ENCODE data around the gene CAMK2D.

CAMK2D gene

GRCh38 chr4:113502476-113502875 is 259.1 kb downstream of the CAMK2D start:
- no peaks in the 10 kb centered on the region for H3K4me1 Mint-ChIP-seq (ENCODE audit: low read depth in 2 of 2)
- ATAC-seq (replicated peaks) = no peak
- no peaks in the 10 kb centered on the region for H3K27me3 Mint-ChIP-seq
- H3K9me3 Mint-ChIP-seq = no peaks in the 10 kb centered on the region
- no peak for DNase-seq
- no peak overlapping the region for H3K4me3 Mint-ChIP-seq
- no peak overlapping the region for H3K27ac Mint-ChIP-seq
- H3K36me3 Mint-ChIP-seq (ENCODE audit: insufficient read depth) = peaks cover 14% of the 10 kb centered on the region

DNA sequence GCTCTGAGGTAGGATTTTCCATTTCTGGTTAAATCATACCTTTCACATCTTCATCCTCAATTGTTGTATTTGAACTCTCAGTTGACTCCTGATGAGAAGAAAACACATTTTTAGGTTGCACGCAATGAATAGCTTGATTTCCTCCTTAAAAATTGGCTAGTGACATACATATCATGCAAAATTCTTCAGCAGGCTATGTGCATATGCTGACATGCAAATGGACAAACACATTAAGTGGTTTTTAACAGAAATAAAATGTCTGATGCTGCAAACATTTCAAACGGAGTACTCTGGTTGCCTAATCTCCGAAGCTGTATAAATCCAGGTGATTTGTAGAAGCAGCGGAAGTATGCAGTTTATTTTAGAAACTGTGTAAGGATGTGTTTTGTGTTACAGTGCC is 261.1 kb downstream of the CAMK2D start:
- H3K36me3 Mint-ChIP-seq (ENCODE audit: insufficient read depth) = peaks cover 12% of the 10 kb centered on the region
- H3K9me3 Mint-ChIP-seq = no peaks in the 10 kb centered on the region
- H3K27ac Mint-ChIP-seq = no peak overlapping the region
- DNase-seq (no peak), ATAC-seq (replicated peaks) (no peak)
- H3K4me1 Mint-ChIP-seq (ENCODE audit: low read depth in 2 of 2) = no peaks in the 10 kb centered on the region
- H3K27me3 Mint-ChIP-seq = no peaks in the 10 kb centered on the region
- H3K4me3 Mint-ChIP-seq = no peak overlapping the region

DNA sequence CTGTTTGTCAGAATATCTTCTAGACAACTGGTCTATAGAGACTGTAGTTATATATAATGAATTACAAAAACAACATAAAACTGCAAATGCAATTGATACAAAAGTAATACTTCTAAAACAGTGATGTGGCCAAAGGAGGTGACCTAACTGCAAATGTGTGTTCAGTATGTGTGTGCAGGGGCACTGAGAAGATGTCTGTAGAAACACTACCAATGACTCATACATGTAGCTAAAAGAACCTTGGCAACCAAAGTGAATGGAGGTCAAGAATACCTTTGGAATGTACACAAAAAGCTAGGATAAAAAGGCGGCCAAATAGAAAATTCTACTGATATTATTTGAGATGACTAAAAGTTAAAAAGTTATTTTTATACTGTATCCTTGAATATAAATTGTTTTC is 261.8 kb downstream of the CAMK2D start:
- Mint-ChIP-seq H3K4me1 (ENCODE audit: low read depth in 2 of 2) (no peaks in the 10 kb centered on the region), H3K4me3 (no peak overlapping the region), H3K36me3 (ENCODE audit: insufficient read depth) (peaks cover 12% of the 10 kb centered on the region), H3K27me3 (no peaks in the 10 kb centered on the region), H3K9me3 (no peaks in the 10 kb centered on the region), H3K27ac (no peak overlapping the region)
- no peak for DNase-seq
- ATAC-seq (replicated peaks) = no peak

GRCh38 chr4:113499166-113499565 is 262.4 kb downstream of the CAMK2D start:
- Mint-ChIP-seq H3K4me1 (ENCODE audit: low read depth in 2 of 2) (no peaks in the 10 kb centered on the region), H3K9me3 (no peaks in the 10 kb centered on the region), H3K27me3 (no peaks in the 10 kb centered on the region), H3K4me3 (no peak overlapping the region), H3K36me3 (ENCODE audit: insufficient read depth) (peaks cover 12% of the 10 kb centered on the region), H3K27ac (no peak overlapping the region)
- ATAC-seq (replicated peaks) = no peak
- DNase-seq = no peak

DNA sequence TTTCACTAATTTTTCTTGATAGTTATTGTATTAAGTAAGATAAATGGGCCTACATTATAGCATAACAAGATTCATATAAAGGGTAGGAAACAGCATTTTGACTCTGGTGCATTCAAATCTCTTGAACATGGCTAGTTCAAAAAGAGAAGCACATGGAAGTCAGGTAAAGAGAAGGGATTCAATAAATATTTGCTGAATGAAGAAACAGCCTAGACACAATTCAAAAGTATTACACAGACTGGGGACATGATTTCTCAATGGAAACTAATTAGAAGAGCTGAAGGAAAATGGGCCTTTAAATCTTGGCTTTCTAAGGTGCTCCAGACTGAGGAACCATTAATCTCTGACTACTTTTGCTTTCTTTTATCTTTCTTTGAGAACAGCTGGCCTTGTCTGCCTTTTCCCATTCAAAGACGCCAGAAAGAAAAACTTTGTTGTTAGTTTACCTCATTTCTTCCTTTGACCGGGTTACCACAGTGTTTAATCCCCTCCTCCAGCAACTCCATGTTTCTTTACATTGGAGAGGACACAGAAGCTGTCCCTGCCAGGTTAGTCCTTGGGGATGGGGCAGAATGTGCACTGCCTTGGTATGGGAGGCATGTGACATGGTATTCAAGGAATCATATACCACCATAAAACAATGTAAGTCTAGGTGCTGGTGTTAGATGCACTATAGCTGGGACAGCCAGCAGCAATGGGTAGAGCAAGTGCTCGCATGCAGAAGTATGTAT is 264.2 kb downstream of the CAMK2D start:
- Mint-ChIP-seq H3K36me3 (ENCODE audit: insufficient read depth) (peaks cover 12% of the 10 kb centered on the region), H3K27me3 (no peaks in the 10 kb centered on the region), H3K9me3 (no peaks in the 10 kb centered on the region), H3K27ac (no peak overlapping the region), H3K4me3 (no peak overlapping the region), H3K4me1 (ENCODE audit: low read depth in 2 of 2) (no peaks in the 10 kb centered on the region)
- ATAC-seq (replicated peaks) = no peak
- DNase-seq = no peak

GRCh38 chr4:113496698-113497097 is 264.8 kb downstream of the CAMK2D start:
- no peaks in the 10 kb centered on the region for H3K9me3 Mint-ChIP-seq
- no peaks in the 10 kb centered on the region for H3K27me3 Mint-ChIP-seq
- DNase-seq (no peak), ATAC-seq (replicated peaks) (no peak)
- peaks cover 12% of the 10 kb centered on the region for H3K36me3 Mint-ChIP-seq (ENCODE audit: insufficient read depth)
- H3K27ac Mint-ChIP-seq = no peak overlapping the region
- no peaks in the 10 kb centered on the region for H3K4me1 Mint-ChIP-seq (ENCODE audit: low read depth in 2 of 2)
- H3K4me3 Mint-ChIP-seq = no peak overlapping the region

DNA sequence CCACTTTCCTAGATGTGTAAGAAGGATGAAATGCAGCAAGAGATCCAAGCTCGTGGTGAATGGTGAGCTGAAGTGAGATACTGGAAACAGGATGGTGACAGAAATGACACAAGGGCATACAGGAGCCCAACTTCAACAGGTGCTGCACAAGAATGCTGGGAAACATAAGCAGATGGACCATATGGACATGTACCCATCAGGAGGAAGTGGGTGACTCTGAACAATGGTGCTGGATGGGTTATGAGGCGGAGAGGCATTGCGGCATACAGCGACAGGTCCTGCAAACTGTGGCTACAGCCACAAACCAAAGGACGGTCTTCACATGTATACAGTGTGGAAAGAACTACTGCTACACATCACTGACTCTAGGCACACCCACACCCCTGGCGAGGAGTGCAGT is 265.7 kb downstream of the CAMK2D start:
- Mint-ChIP-seq H3K9me3 (no peaks in the 10 kb centered on the region), H3K36me3 (ENCODE audit: insufficient read depth) (peaks cover 12% of the 10 kb centered on the region), H3K27ac (no peak overlapping the region), H3K4me3 (no peak overlapping the region), H3K27me3 (no peaks in the 10 kb centered on the region), H3K4me1 (ENCODE audit: low read depth in 2 of 2) (no peaks in the 10 kb centered on the region)
- ATAC-seq (replicated peaks) = no peak
- no peak for DNase-seq

DNA sequence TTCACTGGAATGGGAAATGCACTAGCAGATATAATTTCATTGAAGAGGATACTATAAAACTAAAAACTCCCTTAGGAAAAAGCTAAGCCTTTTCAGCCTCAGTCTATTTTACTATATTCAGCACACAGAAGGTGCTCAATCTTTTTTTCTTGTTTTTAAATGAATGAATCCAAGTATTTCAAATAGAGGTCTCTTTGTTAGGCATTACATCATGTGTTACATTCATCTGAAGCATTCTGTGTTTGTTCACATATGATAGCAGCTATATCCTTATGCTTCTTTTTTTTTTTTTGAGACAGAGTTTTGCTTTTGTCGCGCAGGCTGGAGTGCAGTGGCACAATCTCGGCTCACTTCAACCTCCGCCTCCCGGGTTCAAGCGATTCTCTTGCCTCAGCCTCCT is 278.4 kb downstream of the CAMK2D start:
- no peak for DNase-seq
- Mint-ChIP-seq H3K27me3 (no peaks in the 10 kb centered on the region), H3K27ac (no peak overlapping the region), H3K4me1 (ENCODE audit: low read depth in 2 of 2) (no peaks in the 10 kb centered on the region), H3K36me3 (ENCODE audit: insufficient read depth) (peaks cover 3% of the 10 kb centered on the region), H3K4me3 (no peak overlapping the region), H3K9me3 (no peaks in the 10 kb centered on the region)
- ATAC-seq (replicated peaks) = no peak

- peaks cover 7% of the 10 kb centered on the region for H3K36me3 Mint-ChIP-seq (ENCODE audit: insufficient read depth)
- H3K4me1 Mint-ChIP-seq (ENCODE audit: low read depth in 2 of 2) = no peaks in the 10 kb centered on the region
- no peak for ATAC-seq (replicated peaks)
- no peak overlapping the region for H3K27ac Mint-ChIP-seq
- H3K27me3 Mint-ChIP-seq = no peaks in the 10 kb centered on the region
- no peak for DNase-seq
- H3K9me3 Mint-ChIP-seq = no peaks in the 10 kb centered on the region
- H3K4me3 Mint-ChIP-seq = no peak overlapping the region
Observed at GRCh38 chr4:113482325-113482724, 279.2 kb downstream of the CAMK2D start.

DNA sequence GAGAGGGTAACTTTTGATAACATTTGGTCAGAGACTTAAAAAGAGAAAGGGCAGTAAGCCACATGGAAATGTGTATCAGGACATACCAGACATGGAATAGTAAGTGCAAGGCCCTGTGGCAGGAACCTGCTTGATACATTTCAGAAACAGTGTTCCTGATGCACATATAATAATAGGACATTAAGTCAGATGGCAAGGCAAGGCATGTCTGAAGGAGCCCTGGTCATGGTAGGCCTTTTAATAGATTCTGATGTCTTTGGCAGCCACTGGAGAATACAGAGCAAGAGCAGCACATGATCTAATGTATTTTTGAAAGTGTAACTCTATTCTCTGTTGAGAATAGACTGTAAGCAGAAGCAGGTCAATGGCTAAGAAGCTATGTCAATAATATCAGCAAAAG is 279.7 kb downstream of the CAMK2D start:
- H3K9me3 Mint-ChIP-seq = no peaks in the 10 kb centered on the region
- H3K4me1 Mint-ChIP-seq (ENCODE audit: low read depth in 2 of 2) = peaks cover 0 to under 1% of the 10 kb centered on the region in 2 donors
- ATAC-seq (replicated peaks) (no peak), DNase-seq (no peak)
- H3K27me3 Mint-ChIP-seq = no peaks in the 10 kb centered on the region
- no peak overlapping the region for H3K4me3 Mint-ChIP-seq
- no peak overlapping the region for H3K27ac Mint-ChIP-seq
- peaks cover 8% of the 10 kb centered on the region for H3K36me3 Mint-ChIP-seq (ENCODE audit: insufficient read depth)

GRCh38 chr4:113480109-113480508 is 281.4 kb downstream of the CAMK2D start:
- Mint-ChIP-seq H3K4me1 (ENCODE audit: low read depth in 2 of 2) (peaks cover 0 to 2% of the 10 kb centered on the region in 2 donors), H3K27ac (no peak overlapping the region), H3K27me3 (no peaks in the 10 kb centered on the region), H3K9me3 (no peaks in the 10 kb centered on the region), H3K4me3 (no peak overlapping the region), H3K36me3 (ENCODE audit: insufficient read depth) (peaks cover 8% of the 10 kb centered on the region)
- DNase-seq (no peak), ATAC-seq (replicated peaks) (no peak)

GRCh38 chr4:113478032-113478431 is 283.5 kb downstream of the CAMK2D start:
- ATAC-seq (replicated peaks) (no peak), DNase-seq (no peak)
- Mint-ChIP-seq H3K27me3 (no peaks in the 10 kb centered on the region), H3K27ac (no peak overlapping the region), H3K4me1 (ENCODE audit: low read depth in 2 of 2) (peaks cover 0 to 2% of the 10 kb centered on the region in 2 donors), H3K36me3 (ENCODE audit: insufficient read depth) (peaks cover 8% of the 10 kb centered on the region), H3K9me3 (no peaks in the 10 kb centered on the region), H3K4me3 (no peak overlapping the region)

DNA sequence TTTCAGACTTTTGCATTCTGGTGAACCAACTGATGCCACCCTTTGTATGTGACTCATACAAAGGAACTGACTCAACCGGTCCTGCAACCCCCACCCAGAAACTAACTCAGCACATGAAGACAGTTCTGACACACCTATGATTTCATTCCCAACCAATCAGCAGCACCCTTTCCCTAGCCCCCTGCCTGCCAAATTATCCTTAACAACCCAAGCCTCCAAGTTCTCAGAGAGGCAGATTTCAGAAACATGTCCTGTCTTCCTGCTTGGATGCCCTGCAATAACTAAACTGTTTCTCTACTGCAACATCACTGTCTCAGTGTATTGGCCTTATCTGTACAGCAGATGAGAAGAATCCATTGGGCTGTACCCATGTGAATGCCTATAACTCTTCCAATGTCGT is 284.7 kb downstream of the CAMK2D start:
- H3K27ac Mint-ChIP-seq = no peak overlapping the region
- H3K36me3 Mint-ChIP-seq (ENCODE audit: insufficient read depth) = peaks cover 8% of the 10 kb centered on the region
- H3K4me3 Mint-ChIP-seq = no peak overlapping the region
- ATAC-seq (replicated peaks) = no peak
- no peaks in the 10 kb centered on the region for H3K27me3 Mint-ChIP-seq
- no peaks in the 10 kb centered on the region for H3K9me3 Mint-ChIP-seq
- H3K4me1 Mint-ChIP-seq (ENCODE audit: low read depth in 2 of 2) = peaks cover 0 to 2% of the 10 kb centered on the region in 2 donors
- no peak for DNase-seq

- Mint-ChIP-seq H3K36me3 (ENCODE audit: insufficient read depth) (peaks cover 5% of the 10 kb centered on the region), H3K4me1 (ENCODE audit: low read depth in 2 of 2) (peaks cover 2 to 5% of the 10 kb centered on the region in 2 donors)
- ATAC-seq (replicated peaks) = no peak
Observed at GRCh38 chr4:113474017-113474416, 287.5 kb downstream of the CAMK2D start.

More at GRCh38 chr4:113474017-113474416, 287.5 kb downstream of the CAMK2D start:
- H3K9me3 Mint-ChIP-seq = no peaks in the 10 kb centered on the region
- H3K4me3 Mint-ChIP-seq = no peak overlapping the region
- H3K27me3 Mint-ChIP-seq = no peaks in the 10 kb centered on the region
- no peak overlapping the region for H3K27ac Mint-ChIP-seq
- no peak for DNase-seq
